ENCODE measurements around the gene CD300LF.

- TF ChIP-seq CTCF (IDR thresholded peaks at IDR 0.05) = no peak
- no peak for TF ChIP-seq EZH2 (IDR thresholded peaks at IDR 0.05; ENCODE audit: borderline replicate concordance, insufficient read depth, low read depth, low read length, poor library complexity, severe bottlenecking)
Observed at GRCh38 chr17:74758848-74759168, 46.1 kb upstream of the CD300LF start.

Measured in B cell (primary cell).